KG1 (cell line): ENCODE measurements around the gene THG1L.
"Not testable (repeated sequence)": the region's sequence is repeated elsewhere in the genome, so short reads cannot be mapped to it uniquely, and the experiment has no call there.

Experiments used
- DNase-seq: peaks from one replicate; lab custom pipeline; 2025; lab: John Stamatoyannopoulos, UW

The THG1L gene

GRCh38 chr5:157727858-157728257, 3.4 kb upstream of the THG1L start:
- DNase-seq: not testable (repeated sequence)

GRCh38 chr5:157729858-157730257, 1.4 kb upstream of the THG1L start:
- DNase-seq: no peak

GRCh38 chr5:157730900-157731271, 334 bp upstream of the THG1L start:
- DNase-seq: no peak

DNA sequence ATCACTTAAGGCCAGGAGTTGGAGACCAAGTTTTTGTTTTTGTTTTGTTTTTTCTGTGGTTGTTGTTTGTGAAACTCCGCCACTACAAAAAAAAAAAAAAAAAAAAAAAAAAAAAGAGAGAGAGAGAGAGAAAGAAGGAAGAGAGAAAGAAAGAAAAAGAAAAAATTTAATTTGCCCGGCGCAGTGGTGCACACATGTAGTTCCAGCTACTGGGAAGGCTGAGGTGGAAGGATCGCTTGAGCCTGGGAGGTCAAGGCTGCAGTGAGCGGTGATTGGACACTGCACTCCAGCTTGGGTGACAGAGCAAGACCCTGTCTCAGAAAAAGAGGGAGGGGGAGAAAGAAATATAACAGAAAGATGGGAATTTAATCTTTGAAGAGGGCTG, 902 bp downstream of the THG1L start:
- DNase-seq: no peak

DNA sequence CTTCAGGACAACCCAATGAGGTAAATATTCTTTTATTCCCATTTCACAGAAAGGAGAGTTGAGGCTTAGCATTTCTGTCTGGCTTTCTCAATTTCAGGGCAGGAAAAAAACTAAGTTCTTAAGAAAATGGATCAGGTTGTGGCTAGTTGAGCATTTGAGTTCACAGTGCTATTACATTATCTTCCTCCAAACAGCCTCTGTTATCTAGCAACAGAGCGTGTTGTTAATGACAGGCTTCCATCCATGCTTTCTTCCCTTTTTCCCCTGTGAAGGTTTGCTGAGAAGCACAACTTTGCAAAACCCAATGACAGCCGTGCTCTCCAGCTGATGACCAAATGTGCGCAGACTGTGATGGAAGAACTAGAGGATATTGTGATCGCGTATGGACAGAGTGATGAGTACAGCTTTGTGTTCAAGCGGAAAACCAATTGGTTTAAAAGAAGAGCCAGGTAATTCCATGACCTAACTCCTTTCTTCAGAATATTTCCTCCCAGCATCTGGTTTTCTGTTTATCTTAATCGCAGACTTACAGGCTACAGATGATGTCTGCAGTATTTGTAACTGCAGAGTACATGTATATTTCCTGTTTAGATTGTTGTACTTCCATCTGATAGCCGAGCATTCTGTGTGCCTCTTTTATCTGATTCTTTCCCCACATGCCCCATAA, 1.5 kb downstream of the THG1L start:
- no peak for DNase-seq

DNA sequence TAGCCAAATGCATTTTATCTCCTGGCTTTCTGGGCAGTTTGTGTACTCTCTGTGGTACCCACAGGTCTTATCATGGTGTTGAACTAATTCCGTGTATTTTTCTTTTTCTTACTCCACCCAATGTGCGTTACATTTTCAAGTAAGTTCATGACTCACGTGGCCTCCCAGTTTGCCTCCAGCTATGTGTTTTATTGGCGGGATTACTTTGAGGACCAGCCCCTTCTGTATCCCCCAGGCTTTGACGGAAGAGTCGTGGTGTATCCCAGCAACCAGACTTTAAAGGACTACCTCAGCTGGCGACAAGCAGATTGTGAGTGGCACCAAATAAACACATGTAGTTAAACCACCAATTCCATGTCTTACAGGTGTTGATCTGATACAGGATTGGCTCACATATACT, 3.2 kb downstream of the THG1L start:
- DNase-seq: no peak

GRCh38 chr5:157735991-157736390, 4.8 kb downstream of the THG1L start:
- DNase-seq: no peak

DNA sequence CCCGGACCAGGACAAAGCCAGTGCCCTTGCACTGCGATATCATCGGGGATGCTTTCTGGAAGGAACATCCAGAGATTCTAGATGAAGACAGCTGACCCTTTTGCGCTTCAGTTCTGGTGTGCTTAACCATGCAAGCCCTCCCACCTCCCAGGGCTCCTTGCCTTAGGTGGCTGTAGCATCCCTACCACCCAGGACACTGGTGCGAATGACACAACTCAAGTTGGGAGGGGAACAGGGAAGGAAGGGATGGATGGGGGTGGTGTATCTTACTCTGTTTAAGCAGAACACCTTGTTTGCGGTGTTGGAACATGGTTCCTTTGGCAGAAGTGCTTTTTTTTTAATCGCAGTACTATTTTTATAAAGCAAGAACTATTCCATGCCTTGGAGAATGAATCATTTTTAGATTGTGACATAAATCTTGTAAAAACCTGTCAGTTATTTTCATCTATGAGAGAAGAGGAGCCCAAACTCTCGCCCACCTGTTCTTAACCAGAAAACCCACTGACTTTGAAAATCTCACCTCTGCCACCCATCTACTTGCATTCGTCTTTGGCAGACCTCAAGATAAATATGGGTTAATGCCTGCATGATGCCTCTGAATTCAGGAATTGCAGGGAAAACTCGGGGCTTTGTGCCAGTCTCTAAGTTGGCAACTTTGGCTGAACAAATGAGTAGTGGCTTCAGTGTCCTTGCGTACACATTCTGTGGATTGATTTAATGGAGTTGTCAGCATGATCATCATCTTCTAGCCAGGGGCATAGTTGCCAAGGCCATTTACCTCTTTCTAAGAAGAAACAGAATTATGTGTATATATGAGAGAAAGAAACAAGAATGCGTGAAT, 8.4 kb downstream of the THG1L start:
- DNase-seq: no peak

GRCh38 chr5:157740229-157740610, 9.0 kb downstream of the THG1L start:
- no peak for DNase-seq

DNA sequence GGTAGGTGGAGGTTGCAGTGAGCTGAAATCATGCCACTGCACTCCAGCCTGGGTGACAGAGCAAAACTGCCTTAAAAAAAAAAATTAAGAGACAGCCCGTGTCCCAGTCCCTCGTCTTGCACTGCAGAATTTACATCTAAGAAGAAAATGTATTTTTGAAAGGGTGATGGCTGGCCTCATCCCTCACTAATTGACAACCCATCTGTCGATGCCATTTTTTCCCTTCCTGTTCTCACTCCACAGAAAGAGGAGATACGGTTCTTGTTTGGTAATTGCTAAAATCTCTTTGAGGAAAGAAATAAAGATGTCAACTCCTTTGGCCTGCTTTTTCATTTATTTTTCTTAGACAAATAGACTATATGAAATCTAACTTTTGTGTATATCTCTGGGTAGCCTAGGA, 9.9 kb downstream of the THG1L start:
- no peak for DNase-seq

DNA sequence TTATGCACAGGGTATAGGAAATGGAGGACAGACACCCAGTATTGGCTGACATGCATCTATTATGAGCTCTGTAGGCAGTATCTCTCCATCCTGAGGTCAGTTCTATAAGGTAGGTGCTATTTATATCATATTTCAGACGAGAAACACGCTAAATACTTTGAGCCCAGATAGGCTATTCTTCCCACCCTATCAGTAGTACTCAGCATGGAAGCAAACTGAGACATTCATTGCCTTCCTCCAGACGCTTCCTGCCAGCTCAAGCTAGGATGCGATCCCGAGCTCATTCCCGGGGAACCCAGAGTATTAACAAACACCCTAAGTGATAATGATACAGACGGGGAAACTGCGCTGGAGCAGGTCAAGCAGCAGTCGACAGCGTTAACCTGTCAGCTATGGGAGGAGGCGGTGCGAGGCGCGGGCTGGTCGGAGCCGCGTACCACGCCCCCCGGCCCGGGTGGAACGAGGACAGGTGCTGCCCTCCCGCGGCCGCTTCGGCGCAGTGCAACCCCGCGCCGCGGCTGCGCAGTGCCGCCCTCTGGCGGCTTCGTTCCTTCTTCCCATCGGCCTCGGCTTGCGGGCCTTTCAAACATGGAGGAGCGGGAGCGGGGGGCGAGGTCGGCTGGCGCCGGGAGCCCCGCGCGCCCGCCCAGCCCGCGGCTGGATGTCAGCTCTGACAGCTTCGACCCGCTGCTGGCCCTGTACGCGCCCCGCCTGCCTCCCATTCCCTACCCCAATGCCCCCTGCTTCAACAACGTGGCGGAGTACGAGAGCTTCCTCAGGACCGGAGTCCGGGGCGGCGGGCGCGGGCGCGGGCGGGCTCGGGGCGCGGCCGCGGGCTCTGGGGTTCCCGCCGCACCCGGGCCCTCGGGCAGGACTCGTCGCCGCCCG, 12.2 kb downstream of the THG1L start, which contains the start of gene LSM11:
Gene LSM11 (plus strand): TSS at position 550 of the 888 bp plus-strand sequence. CDS start 39 bp downstream, at position 589.
- peak; percentile 20 for DNase-seq

- no peak for DNase-seq
Measured at GRCh38 chr5:157744051-157745011, 13.1 kb downstream of the THG1L start.

- DNase-seq: no peak
Measured at GRCh38 chr5:157745041-157745456, 13.8 kb downstream of the THG1L start.

DNA sequence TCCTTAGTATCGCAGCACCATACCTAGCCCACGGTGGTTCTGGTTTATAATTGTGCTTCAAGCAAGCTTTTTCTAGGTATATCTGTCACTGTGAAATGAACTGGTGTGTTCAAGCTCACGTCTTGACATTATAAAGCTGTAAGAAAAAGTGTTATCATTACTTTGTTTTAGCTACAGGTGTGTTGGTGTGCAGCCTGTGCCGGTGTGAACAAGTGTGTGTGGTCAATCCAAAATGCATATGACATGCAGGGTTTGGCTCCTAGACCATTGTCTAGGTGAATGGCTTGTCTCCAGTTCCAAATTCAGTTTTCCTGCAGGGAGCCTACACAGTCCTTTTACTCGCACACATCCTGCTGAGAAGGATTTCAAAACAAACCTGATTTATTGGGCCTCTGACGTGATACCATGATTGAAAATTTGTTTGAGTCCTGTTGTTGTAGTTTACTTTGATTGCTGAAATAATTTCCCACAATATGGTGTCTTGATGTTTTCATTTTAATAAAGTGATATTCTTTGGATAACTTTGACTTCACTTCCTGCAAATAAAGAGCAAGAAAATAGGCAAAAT, 16.0 kb downstream of the THG1L start:
- no peak for DNase-seq

- DNase-seq: no peak
Measured at GRCh38 chr5:157747766-157748700, 16.8 kb downstream of the THG1L start.

DNA sequence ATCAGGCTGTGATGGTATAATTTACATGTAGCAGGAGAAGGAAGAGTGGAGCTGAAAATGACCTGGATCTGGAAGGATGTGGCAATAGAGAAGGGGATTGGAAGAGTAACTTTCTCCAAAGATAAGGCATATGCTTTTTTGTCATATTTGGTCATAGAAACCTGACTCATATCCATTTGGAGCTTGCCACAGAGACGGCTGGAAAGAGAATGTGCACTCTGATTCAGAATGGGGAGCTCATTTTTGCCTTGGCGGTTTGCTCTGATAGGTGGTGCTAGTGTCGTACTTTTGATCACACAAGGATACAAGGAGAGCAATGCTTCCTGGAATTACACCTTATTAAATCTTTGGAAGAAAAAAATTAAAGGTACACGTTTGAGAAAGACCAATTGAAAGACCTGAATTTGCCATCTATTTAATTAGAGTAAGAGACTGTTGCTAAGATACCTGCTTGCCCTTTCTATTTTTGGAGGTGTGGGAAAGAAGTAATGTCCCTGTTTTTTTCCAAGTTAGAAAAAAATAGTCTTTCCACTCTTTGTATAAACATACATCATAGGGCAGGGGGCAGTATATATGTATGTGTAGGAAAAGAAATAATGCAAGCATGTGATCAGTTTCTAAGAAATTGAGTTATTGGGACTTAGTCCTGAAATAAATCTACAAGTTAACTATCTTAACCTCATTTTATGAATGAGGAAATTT, 17.7 kb downstream of the THG1L start:
- no peak for DNase-seq

- DNase-seq: no peak
Measured at GRCh38 chr5:157749462-157749799, 18.2 kb downstream of the THG1L start.

DNA sequence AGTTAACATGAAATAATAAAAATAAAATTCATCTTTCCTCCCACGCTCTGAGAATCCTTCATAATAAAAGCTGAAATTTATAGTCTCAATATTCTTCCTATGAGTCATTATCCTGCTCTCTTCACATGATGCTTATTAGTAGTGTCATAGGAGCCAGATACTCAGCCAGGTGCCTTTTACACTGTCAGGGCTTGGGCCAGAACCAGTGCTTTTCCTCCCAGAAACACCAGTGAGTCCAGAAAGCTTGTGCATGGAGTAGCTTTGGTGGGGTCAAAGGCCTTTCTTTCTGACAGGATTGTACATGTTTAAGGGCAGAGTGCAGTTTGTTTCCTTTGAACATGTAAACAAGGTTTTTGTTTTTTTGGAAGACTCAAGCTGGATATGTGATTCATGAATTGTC, 19.1 kb downstream of the THG1L start:
- DNase-seq: no peak

DNA sequence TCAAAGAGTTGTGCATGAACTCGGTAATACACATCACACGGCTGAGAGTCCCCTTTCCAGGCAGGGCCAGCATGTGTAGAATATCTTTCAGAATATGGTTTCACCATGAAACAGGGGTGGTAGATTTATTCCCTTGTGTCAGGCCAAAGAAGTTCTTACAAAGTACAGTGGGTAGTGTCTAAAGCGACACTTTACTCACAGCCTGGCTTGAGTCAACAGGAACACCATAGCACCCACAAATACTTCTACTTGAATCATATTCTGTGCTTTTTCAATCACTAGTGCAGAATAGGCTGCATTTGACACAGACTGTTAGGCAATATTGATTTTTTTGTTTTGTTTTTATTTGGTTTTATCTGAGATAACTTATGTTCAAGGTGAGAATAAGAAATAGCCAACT, 24.9 kb downstream of the THG1L start:
- DNase-seq: no peak
